HG02973 (cell line): Measurements from ENCODE around the gene MINPP1.
"Not testable (repeated sequence)": the region's sequence is repeated elsewhere in the genome, so short reads cannot be mapped to it uniquely, and the experiment has no call there.

Experiments
- ATAC-seq: cut with Tn5 transposase; IDR thresholded peaks from one replicate; pipeline ENCODE4 v1.9.1; 2021; ENCODE audit warnings: moderate library complexity; ENCODE audit not compliant: unreplicated experiment

MINPP1 gene

GRCh38 chr10:87560495-87561129 is 55.9 kb downstream of the MINPP1 start:
- no peak for ATAC-seq

GRCh38 chr10:87562750-87563149 is 58.1 kb downstream of the MINPP1 start:
- ATAC-seq, result no peak

DNA sequence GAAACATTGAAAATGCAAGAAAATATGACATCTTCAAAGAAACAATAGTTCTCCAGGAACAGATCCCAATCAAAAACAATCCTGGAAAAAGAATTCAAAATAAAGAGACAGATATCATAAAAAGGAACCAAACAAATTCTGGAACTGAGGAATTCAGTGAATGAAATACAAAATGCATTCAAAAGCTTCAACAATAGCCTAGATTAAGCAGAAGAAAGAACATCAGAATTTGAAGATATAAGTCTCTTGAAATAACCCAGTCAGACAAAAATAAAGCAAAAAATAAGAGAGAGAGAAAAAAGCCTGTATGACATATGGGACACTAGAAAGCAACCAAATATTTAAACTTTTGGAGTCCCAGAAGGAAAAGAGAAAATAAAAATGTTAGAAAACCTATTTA is 60.3 kb downstream of the MINPP1 start:
- no peak for ATAC-seq

DNA sequence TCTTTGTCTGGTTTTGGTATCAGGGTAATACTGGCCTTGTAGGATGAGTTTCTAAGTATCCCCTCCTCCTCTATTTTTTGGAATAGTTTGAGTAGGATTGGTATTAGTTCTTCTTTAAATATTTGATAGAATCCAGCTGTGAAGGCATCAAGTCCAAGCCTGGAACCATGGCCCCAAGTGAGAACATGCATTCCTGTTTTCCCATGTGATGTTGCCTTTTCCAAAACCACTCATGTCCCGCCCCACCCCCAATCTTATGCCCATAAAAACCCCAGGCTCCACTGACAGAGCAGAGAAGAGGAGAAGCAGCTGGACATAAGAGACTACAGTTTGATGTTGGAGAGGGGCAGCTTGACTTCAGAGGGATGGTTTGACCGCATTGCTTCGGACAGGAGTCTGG is 71.2 kb downstream of the MINPP1 start:
- no peak for ATAC-seq

DNA sequence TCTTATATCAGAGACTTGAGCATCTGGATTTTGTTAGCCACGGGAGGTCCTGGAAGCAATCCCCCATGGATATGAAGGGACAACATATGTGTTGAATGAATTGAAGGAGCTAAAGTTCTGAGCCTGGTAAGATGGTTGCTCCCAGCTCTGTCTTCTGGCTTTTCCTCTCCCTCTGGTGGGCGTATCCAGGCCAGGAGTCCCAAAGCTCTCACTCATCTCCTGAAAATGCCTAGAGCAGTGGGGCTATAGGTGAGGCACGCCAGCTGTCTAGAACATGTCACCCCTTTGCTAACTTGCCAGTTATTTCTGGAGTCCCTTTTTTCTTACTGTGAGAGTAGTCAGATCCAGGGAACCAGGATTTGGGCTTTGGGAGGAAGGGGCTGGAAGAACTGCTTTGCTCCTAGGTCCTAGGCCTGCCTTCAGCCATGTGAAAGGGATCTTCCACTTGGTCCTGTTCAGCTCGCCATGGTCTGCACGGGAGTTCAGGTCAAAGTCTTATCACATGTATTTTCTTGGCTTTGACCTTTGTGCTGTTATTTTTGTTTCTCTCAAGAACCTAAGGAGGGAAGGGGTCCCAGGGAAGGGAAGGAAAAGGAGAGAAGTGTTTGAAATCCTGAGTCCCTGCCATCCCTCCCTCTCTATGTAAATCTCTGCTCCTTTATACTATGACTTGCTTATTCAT is 73.6 kb downstream of the MINPP1 start:
- ATAC-seq, result no peak

GRCh38 chr10:87578842-87579401 is 74.2 kb downstream of the MINPP1 start:
- ATAC-seq, result no peak

GRCh38 chr10:87579563-87579962 is 74.9 kb downstream of the MINPP1 start:
- ATAC-seq, result no peak

DNA sequence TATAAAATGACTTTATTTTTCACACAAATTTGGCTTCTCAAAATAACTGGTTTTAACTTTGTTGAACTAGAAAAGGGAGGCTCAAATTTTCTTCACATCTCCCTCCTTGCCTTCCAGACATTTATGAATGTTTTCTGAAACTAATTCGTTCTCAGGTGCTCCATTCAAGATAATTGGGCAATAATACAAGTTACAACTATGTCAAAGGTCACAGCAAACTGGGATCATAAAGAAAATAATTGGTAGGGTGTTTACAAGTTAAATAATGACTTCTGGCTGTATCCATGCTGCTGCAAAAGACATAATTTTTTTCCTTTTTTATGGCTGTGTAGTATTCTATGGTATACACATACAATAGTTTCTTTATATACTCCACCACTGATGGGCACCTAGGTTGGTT is 75.3 kb downstream of the MINPP1 start:
- no peak for ATAC-seq

GRCh38 chr10:87585565-87586514 is 81.1 kb downstream of the MINPP1 start:
- no peak for ATAC-seq

- ATAC-seq, result no peak
Measured at GRCh38 chr10:87589645-87590051, 85.0 kb downstream of the MINPP1 start.

DNA sequence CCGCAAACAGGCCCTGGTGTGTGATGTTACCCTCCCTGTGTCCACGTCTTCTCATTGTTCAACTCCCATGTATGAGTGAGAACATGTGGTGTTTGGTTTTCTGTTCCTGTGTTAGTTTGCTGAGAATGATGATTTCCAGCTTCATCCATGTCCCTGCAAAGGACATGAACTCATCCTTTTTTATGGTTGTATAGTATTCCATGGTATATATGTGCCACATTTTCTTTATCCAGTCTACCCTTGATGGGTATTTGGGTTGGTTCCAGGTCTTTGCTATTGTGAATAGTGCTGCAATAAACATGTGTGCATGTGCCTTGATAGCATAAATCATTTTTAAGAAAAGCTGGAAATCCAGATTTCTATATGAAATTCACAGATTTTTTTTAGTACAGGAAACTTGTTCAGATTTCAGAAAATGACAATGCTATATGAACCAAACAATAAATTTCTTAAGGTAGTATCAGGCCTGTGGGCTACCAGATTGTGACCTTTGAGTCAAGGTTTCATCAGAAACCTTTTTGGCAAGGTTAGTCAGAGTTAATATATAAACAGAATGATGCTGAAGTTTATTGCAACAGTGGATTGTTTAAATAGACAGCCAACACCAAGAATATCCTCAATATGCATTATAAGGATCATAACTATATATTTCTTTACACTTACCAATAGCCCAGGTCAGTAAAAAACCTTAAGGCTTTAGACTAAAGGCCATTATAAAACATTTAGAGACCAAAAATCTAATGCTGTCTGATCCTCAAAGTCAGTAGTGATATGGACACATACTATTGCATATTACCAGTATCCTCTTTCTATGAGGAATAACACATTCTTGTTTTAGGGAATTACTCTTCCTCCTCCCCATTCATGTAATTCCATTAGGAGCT is 86.3 kb downstream of the MINPP1 start:
- no peak for ATAC-seq

DNA sequence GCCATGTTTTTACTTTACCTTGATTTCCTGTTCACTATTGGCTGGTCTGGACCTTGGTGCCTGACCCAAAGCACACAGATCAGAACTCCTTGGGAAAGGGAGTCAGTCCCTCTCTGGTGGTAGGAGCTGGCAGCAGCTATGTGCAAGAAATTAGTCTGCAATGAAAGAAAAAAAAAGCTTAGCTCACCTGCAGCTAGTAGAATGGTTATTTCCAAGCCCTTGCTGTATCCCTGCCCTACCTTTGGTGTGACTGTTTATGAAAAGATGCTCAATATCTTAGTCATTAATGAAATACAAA is 86.8 kb downstream of the MINPP1 start:
- no peak for ATAC-seq

- ATAC-seq, result not testable (repeated sequence)
Measured at GRCh38 chr10:87592920-87593319, 88.2 kb downstream of the MINPP1 start.

GRCh38 chr10:87593702-87594101 is 89.0 kb downstream of the MINPP1 start:
- no peak for ATAC-seq

DNA sequence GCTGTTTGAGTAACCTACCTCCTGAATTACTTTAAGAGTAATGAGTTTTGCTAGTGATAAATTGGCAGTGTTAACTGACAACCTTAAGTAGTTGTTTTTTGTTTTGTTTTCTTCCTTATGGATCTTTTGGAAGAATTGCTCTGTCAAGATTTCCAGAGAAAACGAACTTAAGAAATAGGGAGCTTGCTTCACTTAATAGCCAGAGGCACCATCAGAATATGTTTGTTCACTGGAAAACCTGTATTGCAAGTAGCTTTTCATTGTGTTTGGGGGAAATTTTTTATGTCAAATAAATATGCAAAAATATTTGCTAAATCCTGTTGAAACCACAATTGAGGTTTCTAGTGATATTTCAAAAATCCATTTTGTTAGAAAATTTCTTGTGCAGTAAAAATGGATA is 89.5 kb downstream of the MINPP1 start:
- no peak for ATAC-seq

DNA sequence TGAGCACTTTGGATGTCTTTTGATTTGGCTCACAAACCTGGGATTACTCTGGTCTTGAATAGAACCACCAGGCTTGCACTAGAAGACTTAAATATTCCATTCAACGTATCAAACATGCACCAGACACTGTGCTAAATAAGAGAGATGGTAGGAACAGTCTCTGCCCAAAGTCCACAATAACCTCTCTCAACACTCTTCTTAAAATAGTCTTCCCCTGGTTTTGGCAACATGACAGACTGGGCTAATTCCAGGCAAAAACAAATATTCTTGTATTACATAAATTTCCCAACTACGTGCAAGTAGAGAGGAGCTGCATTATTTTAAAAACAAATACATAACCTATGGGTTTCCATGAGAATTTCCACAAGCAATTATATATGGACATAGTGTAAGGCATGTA is 90.2 kb downstream of the MINPP1 start:
- ATAC-seq, result no peak

DNA sequence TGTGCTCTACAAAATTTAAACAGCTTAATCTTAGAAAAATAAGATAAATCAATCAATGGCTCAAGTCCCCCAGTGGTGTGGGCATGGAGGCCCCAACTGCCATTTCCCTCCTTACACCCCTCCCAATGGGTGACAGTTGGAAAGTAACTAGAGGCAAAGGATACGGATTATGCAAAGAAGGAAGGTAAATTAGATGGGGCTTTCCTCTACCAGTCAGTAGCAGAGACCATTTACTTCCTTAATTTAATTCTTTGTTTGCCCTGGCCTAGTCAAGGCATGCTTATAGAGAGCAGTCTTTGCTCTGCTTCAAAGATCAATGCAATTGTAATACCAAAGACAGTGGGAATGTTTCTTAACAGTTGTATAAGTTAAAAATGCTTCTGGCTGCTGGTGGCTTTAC is 91.7 kb downstream of the MINPP1 start:
- ATAC-seq, result no peak

GRCh38 chr10:87598700-87599099 is 94.0 kb downstream of the MINPP1 start:
- no peak for ATAC-seq

DNA sequence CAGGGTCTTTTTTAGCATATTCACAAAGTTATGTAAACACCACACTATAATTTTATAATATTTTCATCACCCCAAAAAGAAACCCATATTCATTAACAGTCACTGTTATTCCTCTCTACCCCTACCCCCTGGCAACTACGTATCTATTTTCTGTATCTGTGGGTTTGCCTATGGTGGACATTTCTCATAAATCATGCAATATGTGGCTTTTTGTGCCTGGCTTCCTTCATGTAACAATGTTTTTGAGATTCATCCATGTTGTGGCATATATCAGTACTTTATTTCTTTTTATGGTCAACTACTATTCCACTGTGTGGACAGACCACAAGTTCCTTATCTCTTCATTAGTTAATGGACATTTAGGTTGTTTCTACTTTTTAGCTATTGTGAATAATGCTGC is 95.9 kb downstream of the MINPP1 start:
- no peak for ATAC-seq
